PFSK-1 (cell line): ENCODE measurements around the gene MAP1S.

ENCODE experiments used
- FOXP2 ChIP-seq: optimal IDR thresholded peaks from 2 replicates; pipeline ENCODE3; 2011; ENCODE audit warnings: borderline replicate concordance, control low read depth, inconsistent platforms; ENCODE audit not compliant: insufficient read depth; ENCODE audit errors: extremely low read length, extremely low read depth
- POLR2AphosphoS5 ChIP-seq: IDR thresholded peaks from 2 replicates; pipeline ENCODE4 v1.6.1; 2012; ENCODE audit warnings: low read depth, mild to moderate bottlenecking, control low read depth, low read length, moderate library complexity
- SIN3A ChIP-seq: IDR thresholded peaks from 2 replicates; pipeline ENCODE4 v1.6.1; 2012; ENCODE audit warnings: mild to moderate bottlenecking, low read length, moderate library complexity, borderline replicate concordance; ENCODE audit not compliant: insufficient read depth
- TAF1 ChIP-seq: IDR thresholded peaks from 2 replicates; pipeline ENCODE4 v1.6.1; 2012; ENCODE audit warnings: low read length, control low read depth, borderline replicate concordance; ENCODE audit not compliant: insufficient read depth
- TF ChIP-seq, protein P1 (sequence below), 2 experiments: IDR thresholded peaks; 2 replicates each; pipeline versions ENCODE4 v1.6.1 to v1.8.0; 2011 to 2012; ENCODE audit warnings: low read depth in 2 of 2, low read length in 2 of 2, control low read depth in 1 of 2, inconsistent platforms in 1 of 2, mild to moderate bottlenecking in 1 of 2, moderate library complexity in 1 of 2; ENCODE audit not compliant: insufficient read depth in 1 of 2

Gene MAP1S

DNA sequence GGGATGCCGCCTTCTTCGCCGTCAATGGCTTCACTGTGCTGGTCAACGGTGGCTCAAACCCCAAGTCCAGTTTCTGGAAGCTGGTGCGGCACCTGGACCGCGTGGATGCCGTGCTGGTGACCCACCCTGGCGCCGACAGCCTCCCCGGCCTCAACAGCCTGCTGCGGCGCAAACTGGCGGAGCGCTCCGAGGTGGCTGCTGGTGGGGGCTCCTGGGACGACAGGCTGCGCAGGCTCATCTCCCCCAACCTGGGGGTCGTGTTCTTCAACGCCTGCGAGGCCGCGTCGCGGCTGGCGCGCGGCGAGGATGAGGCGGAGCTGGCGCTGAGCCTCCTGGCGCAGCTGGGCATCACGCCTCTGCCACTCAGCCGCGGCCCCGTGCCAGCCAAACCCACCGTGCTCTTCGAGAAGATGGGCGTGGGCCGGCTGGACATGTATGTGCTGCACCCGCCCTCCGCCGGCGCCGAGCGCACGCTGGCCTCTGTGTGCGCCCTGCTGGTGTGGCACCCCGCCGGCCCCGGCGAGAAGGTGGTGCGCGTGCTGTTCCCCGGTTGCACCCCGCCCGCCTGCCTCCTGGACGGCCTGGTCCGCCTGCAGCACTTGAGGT, 7.0 kb downstream of the MAP1S start:
- TF ChIP-seq POLR2AphosphoS5: no peak
- TF ChIP-seq FOXP2: no peak
- TF ChIP-seq SIN3A: no peak
- TF ChIP-seq, protein P1, sequence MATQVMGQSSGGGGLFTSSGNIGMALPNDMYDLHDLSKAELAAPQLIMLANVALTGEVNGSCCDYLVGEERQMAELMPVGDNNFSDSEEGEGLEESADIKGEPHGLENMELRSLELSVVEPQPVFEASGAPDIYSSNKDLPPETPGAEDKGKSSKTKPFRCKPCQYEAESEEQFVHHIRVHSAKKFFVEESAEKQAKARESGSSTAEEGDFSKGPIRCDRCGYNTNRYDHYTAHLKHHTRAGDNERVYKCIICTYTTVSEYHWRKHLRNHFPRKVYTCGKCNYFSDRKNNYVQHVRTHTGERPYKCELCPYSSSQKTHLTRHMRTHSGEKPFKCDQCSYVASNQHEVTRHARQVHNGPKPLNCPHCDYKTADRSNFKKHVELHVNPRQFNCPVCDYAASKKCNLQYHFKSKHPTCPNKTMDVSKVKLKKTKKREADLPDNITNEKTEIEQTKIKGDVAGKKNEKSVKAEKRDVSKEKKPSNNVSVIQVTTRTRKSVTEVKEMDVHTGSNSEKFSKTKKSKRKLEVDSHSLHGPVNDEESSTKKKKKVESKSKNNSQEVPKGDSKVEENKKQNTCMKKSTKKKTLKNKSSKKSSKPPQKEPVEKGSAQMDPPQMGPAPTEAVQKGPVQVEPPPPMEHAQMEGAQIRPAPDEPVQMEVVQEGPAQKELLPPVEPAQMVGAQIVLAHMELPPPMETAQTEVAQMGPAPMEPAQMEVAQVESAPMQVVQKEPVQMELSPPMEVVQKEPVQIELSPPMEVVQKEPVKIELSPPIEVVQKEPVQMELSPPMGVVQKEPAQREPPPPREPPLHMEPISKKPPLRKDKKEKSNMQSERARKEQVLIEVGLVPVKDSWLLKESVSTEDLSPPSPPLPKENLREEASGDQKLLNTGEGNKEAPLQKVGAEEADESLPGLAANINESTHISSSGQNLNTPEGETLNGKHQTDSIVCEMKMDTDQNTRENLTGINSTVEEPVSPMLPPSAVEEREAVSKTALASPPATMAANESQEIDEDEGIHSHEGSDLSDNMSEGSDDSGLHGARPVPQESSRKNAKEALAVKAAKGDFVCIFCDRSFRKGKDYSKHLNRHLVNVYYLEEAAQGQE (IDR thresholded peaks at IDR 0.05; ENCODE audit: insufficient read depth in 1 of 2, low read depth in 2 of 2, low read length in 2 of 2): no peak
- TF ChIP-seq TAF1: no peak

DNA sequence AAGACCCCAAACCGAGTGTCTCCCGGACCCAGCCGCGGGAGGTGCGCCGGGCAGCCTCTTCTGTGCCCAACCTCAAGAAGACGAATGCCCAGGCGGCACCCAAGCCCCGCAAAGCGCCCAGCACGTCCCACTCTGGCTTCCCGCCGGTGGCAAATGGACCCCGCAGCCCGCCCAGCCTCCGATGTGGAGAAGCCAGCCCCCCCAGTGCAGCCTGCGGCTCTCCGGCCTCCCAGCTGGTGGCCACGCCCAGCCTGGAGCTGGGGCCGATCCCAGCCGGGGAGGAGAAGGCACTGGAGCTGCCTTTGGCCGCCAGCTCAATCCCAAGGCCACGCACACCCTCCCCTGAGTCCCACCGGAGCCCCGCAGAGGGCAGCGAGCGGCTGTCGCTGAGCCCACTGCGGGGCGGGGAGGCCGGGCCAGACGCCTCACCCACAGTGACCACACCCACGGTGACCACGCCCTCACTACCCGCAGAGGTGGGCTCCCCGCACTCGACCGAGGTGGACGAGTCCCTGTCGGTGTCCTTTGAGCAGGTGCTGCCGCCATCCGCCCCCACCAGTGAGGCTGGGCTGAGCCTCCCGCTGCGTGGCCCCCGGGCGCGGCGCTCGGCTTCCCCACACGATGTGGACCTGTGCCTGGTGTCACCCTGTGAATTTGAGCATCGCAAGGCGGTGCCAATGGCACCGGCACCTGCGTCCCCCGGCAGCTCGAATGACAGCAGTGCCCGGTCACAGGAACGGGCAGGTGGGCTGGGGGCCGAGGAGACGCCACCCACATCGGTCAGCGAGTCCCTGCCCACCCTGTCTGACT, 7.9 kb downstream of the MAP1S start:
- TF ChIP-seq FOXP2 (no peak), POLR2AphosphoS5 (peak; percentile 25; the same call in 1 of the 2 replicates)

DNA sequence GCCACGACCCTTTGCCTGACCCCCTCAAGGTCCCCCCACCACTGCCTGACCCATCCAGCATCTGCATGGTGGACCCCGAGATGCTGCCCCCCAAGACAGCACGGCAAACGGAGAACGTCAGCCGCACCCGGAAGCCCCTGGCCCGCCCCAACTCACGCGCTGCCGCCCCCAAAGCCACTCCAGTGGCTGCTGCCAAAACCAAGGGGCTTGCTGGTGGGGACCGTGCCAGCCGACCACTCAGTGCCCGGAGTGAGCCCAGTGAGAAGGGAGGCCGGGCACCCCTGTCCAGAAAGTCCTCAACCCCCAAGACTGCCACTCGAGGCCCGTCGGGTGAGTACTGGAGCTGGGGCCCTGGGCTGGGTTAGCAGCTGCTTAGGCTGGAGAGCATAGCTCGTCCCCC, 8.6 kb downstream of the MAP1S start:
- TF ChIP-seq FOXP2 (no peak), POLR2AphosphoS5 (no peak), TAF1 (no peak), SIN3A (no peak)
- TF ChIP-seq, protein P1 (IDR thresholded peaks at IDR 0.05; ENCODE audit: insufficient read depth in 1 of 2, low read depth in 2 of 2, low read length in 2 of 2): no peak

DNA sequence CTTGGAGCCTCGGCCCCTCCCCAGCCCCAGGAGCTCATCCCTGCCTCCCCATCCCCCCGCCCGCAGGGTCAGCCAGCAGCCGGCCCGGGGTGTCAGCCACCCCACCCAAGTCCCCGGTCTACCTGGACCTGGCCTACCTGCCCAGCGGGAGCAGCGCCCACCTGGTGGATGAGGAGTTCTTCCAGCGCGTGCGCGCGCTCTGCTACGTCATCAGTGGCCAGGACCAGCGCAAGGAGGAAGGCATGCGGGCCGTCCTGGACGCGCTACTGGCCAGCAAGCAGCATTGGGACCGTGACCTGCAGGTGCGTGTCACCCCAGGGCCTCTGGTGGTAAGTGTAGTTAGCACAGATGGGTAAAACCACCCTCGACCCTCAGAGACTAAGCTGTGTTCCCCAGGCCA, 13.8 kb downstream of the MAP1S start:
- TF ChIP-seq SIN3A (no peak), POLR2AphosphoS5 (no peak), FOXP2 (no peak), TAF1 (no peak)
- TF ChIP-seq, protein P1 (IDR thresholded peaks at IDR 0.05; ENCODE audit: insufficient read depth in 1 of 2, low read depth in 2 of 2, low read length in 2 of 2): no peak

DNA sequence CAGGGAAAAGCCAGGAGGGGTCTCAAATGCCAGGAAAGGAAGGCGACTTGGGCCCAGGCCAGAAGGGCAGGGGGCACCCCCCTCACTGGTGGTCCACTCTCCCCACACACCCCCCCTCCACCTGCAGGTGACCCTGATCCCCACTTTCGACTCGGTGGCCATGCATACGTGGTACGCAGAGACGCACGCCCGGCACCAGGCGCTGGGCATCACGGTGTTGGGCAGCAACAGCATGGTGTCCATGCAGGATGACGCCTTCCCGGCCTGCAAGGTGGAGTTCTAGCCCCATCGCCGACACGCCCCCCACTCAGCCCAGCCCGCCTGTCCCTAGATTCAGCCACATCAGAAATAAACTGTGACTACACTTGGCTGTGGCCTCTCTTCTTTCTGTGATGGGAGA, 14.9 kb downstream of the MAP1S start:
- no peak for TF ChIP-seq TAF1
- no peak for TF ChIP-seq SIN3A
- TF ChIP-seq, protein P1 (IDR thresholded peaks at IDR 0.05; ENCODE audit: insufficient read depth in 1 of 2, low read depth in 2 of 2, low read length in 2 of 2): no peak
- no peak for TF ChIP-seq FOXP2
- no peak for TF ChIP-seq POLR2AphosphoS5
